NCI-H146 (cell line): ENCODE results near the gene RER1.
"Not testable (repeated sequence)": the region's sequence is repeated elsewhere in the genome, so short reads cannot be mapped to it uniquely, and the experiment has no call there.

Experiments
- DNase-seq: peaks from one replicate; lab custom pipeline; 2025; lab: John Stamatoyannopoulos, UW

Gene RER1

GRCh38 chr1:2427976-2428375 lies 36.3 kb downstream of the RER1 start:
- DNase-seq = no peak

DNA sequence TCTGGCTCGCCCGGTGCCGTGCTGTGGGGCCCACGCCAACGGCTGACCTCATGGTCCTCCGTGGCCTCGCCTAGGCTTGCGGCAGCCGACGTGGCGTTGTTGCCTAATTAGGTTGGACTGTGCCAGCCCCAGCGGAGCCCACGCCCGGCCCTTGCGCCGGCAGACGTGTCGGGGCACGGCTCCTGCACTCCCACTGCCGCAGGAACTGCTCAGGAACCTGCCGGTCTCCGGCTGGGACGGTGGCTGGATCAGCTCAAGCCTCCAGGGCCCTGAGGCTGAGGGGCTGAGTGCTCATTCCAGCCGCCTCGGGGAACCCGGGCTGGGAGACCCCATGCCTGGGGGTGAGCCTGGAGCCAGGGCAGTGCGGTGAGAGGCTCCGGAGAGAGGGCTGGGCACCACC lies 36.8 kb downstream of the RER1 start:
- no peak for DNase-seq

- no peak for DNase-seq
Measured at GRCh38 chr1:2429780-2430591, 38.3 kb downstream of the RER1 start.

GRCh38 chr1:2430592-2430973 lies 38.9 kb downstream of the RER1 start:
- DNase-seq = no peak

DNA sequence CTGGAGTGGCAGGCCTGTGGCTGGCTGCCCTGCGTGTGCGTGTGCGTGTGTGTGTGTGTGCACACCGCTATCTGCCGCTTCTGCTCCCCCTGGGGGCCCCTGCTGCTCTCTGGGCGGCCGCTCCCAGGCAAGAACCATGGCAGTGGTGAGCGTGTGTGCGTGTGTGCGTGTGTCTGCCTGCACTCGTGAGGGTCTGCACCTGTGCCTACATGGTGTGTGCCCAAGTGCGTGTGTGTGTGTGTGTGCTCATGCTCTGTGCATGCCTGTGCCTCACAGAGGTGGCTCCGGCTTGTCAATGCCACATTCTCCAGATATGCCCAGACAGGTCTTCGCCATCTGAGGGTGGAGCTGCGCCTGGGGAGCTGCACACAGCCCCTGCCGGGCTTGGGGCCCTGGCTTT lies 39.5 kb downstream of the RER1 start:
- no peak for DNase-seq

GRCh38 chr1:2431518-2431917 lies 39.9 kb downstream of the RER1 start:
- DNase-seq = no peak

DNA sequence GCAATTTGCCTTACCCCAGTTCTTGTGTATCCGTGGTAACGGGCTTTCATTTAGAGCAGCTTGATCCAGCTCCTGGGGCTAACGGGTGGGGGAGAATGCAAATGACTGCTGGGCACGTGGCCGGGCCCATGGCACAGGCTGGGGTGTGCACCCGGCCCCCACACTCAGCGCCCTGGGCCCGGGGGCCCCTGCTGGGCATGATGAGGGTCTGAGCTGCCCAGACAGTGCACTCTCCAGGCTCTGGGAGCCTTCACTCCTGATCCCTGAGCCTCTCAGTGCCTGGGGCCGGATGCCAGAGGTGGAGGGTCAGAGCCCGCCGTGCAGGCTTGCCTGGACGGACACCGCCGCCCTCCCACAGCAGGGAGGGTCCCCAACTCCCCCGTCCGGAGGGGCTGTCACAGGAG lies 40.8 kb downstream of the RER1 start:
- DNase-seq = no peak

DNA sequence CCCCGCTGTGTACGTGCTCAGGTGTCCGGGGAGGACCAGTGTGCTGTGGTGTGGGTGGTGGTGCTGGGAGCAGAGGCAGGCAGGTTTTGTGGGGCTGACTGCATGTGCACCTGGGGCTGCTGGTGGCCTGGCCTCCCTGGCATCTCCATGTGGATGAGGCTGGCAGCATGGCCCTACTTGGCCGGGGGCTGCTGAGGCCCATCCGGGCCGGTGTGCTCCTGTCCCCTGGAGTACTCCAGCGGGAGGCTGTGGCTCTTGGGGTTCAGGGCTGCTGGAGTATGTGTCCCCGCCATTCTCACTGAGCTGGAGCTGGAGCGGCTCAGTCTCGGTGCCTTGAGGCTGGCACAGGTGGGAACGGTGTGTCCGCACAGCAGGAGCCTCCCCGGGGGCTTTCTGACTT lies 41.6 kb downstream of the RER1 start:
- DNase-seq = no peak

DNA sequence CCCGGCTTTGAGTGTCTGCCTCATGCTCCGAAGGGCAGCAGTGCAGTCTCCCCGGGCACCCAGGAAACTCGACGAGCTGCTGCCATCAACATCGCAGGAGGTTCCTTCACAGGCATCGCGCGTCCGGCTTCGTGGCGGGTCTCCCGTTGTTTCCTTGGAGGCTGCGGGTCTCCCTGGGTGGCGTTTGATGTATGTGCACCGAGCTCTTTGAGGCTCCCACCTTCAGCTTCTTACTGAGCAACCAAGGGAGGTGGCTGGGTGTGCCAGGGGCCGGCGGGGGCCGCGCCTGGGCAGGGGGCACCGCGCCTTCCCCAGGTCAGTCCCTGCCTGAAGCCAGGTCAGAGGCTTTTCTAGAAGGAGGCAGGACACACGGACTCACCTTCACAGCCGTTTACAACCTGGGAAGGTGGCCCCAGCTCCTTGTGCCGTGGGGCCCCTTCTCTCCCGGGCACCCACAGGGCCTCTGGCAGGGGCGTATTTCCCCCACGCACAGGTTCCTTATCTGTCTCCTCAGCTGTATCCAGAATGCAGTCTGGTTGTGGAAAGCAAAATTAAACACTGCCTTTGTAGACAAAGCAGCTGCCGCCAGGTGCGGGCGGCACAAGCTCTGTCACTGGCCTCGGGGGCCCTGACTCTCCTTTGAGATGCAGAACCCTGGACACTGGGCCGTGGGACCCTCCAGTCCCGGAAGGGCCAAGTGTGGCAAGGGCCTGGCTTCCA lies 42.5 kb downstream of the RER1 start:
- DNase-seq = peak; percentile 52

GRCh38 chr1:2435091-2435490 lies 43.5 kb downstream of the RER1 start:
- DNase-seq = peak; percentile 56

DNA sequence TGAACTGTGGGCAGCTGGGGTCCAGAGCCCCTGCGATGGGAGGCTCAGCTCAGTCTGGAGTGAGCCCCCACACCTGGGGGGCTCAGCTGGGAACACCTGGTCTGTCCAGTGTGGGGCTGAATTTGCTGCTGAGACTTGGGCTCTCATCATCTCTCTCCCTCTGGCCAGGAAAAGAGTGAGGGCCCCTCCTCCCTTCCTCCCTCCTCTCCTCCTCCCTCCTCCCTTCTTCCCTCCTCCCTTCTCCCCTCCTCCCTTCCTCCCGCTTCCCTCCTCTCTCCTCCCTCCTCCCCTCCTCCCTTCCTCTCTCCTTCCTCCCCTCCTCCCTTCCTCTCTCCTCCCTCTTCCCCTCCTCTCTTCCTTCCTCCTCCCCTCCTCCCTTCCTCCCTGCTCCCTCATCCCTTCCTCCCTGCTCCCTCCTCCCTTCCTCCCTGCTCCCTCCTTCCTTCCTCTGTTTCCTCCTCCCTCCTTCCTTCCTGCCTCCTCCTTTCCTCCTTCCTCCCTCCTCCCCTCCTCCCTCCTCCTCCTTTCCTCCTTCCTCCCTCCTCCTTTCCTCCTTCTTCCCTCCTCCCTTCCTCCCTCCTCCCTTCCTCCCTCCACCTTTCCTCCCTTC lies 44.2 kb downstream of the RER1 start:
- no peak for DNase-seq

- DNase-seq = no peak
Measured at GRCh38 chr1:2436876-2437275, 45.2 kb downstream of the RER1 start.

DNA sequence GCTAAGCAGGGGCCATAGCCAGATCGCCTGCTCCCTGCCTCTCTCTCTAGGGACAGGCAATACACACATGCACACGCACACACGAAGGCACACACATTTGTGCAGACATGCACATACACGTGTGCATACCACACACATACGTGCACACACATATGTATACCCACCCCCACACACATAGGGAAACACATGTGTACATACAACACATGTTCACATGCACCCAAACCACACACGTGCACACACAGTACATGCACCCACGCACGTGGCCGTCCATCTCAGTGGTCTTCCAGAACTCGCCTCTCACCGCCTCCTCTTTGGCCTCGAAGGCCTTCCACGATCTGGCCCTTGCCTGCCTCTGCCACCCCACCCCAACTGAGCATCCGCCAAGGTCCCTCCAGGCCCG lies 46.0 kb downstream of the RER1 start:
- no peak for DNase-seq

DNA sequence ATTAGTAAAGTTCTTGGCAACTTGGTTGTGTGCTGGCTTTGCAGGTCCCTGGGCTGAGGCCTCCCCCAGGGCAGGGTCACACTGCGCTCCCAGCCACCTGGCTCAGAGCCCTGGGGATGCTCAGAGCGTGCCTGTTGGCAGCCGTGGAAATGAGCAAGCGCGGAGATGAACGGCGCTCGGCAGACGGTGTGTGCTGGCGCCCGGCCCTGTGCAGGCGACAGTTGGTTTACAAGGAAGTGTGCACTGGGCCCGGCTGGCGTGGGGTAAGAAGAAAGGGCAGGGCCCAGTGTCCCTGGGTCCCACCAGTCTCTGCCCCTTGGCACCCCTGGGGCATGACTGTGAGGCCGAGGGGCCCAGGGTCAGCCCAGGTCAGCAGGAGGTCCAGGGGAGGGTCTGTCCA lies 46.4 kb downstream of the RER1 start:
- no peak for DNase-seq

GRCh38 chr1:2438641-2439040 lies 47.0 kb downstream of the RER1 start:
- DNase-seq = no peak

DNA sequence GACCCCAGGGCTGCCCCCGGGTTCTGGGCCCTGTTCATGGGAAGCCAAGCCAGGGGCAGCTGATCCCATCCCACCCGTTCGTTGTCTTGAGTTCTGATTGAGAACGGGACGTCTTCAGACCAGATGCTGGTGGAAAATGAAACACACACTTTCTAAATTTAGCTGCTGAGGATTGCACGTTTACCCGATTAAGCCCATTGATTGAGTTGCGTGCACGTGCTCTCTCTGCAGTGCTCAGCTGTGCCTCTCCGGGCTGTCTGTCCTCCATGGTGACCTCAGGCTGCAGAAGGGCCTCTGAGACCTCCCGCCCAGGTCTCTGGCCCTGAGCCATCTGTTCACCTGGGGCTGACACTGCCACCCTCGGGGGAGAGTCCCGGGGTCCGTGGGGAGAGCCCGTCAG lies 47.7 kb downstream of the RER1 start:
- DNase-seq = no peak

GRCh38 chr1:2440346-2440745 lies 48.7 kb downstream of the RER1 start:
- DNase-seq = not testable (repeated sequence)

GRCh38 chr1:2441746-2442145 lies 50.1 kb downstream of the RER1 start:
- DNase-seq = no peak

DNA sequence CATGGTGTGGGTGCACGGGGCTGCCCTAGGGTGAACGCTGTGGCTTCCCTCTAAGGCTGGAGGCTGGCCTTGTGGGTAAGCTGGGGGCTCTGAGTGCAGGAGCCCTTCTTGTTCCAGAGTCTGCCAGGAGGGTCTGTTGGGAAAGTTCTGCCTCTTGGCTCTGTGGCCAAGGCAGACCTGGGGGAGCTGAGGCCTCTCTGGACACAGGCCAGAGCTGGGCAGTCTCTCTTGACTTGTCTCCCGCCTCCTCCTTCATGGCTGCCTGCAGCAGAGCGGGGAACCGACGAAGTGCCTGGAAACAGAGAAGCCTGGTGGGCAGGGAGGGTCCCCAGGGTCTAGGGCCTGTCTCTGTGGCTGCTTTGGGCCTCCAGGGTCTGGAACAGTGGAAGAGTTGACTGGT lies 51.0 kb downstream of the RER1 start:
- no peak for DNase-seq

DNA sequence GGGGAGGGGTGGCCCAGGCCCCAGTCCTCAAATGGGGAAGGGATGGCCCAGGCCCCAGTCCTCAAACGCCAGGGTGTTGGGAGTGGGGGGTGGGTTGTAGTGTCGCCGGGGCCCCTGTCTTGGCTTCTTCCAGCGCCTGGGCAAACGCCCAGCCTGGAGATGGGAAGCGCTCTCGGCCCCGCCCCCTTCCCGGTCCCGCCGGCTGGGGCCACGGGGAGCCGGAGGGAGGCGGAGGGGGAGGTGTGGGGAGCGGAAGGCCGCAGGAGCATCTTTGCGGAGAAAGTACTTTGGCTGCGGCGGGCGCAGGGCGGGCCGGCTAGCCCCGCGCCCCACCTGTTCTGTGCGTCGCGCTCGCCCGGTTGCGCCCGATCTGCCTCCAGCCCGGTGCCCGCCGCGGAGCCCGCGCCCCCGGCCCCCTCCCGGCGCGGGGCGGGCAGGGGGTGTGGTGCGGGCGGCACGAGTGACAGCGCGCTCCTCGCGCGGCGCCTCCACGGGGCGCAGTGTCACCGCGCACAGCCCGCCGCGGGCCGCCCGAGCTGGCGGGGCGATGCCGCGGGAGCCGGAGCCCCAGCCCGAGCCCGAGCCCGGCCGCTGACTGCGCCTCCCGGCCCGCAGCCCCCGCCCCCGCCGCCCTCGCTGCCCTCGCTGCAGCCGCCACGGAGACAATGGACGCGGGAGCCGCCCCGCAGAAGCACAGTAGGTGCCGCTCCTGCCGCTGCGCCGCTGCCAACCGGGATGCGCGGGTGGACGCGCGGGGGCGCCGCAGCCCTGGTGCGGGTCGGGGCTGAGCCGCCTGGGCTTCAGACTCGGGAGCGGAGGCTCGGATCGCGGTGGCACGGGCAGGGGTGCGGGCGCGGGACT lies 51.9 kb downstream of the RER1 start:
- DNase-seq = no peak

DNA sequence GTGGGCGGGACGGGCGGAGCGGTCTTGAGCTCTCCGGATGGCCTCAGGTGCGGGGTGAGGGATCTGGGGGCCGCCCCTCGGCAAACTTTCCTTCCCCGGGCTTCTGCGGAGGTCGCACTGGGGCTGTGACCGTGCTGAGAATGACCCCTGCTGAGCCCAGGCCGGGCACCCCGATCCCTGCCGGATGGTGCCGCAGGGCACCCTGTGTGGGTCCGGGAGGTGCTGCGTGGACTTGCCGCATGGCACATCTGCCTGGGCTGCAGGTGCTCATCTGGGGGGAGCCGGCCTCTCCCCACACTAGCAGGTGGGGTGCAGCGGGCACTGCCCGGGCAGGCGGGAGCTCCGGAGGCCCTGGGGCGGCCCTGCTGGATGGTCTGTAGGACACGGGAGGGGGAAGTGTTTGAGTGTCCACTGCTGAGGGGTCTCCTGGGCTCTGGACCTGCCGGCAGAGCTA lies 52.5 kb downstream of the RER1 start:
- no peak for DNase-seq

DNA sequence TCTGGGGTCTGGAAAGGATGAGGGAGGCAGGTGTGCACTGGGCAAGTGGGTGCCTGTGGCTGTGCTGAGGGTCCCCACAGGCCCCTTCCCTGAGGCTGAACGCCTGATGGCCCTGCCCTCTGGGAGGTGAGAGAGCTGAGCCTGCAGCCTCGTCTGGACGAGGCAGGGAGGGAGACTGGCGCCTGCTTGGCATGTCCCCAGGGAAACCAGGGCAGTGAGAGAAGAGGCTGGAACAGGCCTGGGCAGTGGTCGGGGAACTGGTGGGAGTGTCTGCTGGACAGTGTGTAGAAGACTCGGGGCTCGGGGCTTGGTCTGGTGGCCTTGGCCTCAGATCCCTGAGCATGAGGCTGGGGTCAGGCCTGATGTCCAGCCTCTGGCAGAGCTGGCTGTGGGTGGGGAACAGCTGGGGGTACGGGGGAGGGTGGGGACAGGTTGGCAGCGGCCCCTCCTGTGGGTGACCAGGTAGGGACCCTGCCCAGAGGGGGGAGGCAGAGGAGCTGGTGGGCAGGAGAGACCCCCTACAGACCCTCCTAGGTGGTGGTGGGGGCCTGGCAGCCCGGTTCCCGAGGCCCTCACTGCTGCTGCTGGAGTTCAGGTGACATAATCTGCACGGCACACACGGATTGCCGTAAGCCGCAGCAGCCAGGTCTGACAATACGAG lies 53.7 kb downstream of the RER1 start:
- no peak for DNase-seq
